HPDE6-E6E7 (cell line): ENCODE data around the gene HSP90AB1.
"Not testable (repeated sequence)": the region's sequence is repeated elsewhere in the genome, so short reads cannot be mapped to it uniquely, and the experiment has no call there.

Experiments used
- DNase-seq: peaks from one replicate; pipeline ENCODE4 v3.0.0; 2011; ENCODE audit warnings: missing footprints; ENCODE audit errors: extremely low spot score

The HSP90AB1 gene

DNA sequence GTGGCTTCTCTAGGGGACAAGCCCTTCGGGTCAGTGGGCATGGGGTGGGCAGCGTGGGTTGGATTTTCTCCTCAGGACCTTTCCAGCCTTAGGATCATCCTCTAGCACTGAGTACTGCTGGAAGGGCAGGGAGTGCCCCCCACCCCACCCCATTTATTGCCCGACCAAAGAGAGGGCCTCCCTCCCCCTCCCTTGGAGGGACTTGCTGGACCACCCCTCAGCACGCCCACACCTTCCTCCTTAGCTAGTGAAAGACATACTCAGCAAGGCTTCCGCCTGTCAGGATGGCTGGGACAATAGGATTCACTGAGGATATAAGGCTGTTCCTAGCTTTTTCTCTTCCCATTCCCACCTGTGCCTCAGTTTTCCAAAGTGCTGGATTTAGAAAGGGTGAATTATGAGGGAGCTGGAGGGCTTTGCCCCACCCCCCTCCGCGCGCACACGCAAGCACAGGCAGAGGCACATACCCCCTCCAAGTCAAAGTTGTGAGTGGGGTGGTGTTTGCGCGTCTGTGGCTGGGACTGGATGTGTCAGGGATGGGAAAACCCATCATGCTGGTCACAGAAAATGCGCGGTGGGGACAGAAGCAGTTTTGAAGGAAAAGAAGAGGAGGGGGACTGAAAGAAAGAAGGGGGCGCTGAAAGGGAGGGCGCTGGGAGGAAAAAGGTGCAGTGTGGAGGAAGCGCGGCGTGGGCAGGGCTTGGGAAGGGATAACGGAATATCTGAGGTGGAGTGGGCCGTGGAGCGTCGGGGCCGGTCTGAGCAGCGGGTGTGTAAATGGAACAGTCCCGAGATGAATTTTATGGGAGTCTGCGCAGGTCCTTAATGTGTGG is 24.2 kb upstream of the HSP90AB1 start:
- no peak for DNase-seq

DNA sequence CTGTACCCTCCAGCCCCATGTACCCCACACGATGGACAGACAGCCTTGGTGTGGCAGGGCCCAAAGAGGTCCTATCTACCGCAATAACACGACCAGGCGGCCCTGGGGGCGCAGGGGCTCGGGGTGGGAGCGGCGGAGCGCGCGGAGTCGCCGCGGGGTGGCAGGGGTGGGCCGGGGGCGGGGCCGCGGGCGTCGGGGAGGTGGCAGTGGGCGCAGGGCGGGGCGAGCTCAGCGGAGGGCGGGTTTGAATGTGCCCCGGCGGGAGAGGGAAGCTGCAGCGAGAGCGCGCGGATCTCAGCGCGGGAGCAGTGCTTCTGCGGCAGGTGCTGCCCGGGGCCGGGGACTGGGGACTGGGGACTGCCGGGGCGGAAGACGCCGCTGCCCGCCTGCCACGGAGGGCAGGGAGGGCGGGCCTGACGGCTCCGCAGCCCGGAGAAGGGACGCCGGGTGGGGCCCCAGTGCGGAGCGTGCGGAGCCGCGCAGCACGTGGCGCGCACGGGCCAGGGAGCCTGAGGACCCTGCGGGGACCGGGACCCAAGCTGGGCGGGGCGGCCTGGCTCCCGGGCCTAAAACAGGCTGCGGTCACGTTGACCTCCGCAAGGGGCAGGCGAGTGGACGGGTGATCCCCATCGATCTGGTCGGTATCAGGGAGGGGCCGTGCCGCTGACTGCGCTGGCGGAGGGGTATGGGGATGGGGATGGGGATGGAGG is 23.4 kb upstream of the HSP90AB1 start, which contains the start of gene SLC29A1:
Gene SLC29A1 (plus strand): TSS at position 277 of the 710 bp plus-strand sequence. CDS start 3,719 bp downstream, outside the sequence.
- peak; percentile 81 for DNase-seq

DNA sequence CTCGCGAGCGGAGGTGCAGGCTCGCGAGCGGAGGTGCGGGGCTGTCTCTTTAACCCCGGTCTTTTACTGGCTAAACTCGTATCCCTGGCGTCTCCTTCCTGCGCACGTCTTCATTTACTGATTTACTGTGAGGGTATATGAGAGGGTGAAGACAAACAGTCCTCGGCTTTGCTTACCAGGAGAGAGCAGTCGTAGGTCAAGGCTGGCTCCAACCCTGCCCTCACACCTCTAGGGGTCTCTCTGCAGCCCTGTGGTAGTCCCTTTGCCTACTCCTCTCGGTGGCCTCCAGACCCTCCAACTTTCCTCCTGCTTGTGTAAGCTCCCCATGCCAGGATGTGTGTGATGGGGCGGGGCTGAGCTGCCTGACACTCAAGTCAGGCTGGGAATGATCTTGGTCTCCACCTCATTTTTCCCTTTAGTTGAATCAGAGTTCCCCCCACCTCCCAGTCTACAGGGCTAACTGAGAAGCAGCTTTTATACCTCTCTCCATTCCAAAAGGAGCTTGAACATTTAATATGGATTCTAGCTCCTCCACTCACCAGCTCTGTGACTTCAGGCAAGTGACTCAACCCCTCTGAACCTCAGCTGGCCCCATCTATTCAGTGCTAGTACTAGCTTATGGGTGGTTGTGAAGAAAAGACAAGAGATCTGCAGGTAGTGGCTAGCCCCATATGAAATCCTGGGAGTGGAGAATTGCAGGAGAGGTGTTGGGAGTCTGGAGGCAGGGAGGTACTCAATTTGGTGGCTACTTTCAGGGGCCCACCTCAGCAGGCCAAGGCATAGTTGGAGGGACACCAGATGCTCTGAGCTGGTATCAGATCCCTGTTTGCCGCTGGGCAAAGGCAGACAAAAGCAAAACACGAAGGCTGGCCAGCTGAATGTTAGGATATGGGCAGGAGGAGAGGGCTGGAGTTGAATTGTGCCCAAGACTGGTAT is 22.6 kb upstream of the HSP90AB1 start:
- DNase-seq, result no peak

DNA sequence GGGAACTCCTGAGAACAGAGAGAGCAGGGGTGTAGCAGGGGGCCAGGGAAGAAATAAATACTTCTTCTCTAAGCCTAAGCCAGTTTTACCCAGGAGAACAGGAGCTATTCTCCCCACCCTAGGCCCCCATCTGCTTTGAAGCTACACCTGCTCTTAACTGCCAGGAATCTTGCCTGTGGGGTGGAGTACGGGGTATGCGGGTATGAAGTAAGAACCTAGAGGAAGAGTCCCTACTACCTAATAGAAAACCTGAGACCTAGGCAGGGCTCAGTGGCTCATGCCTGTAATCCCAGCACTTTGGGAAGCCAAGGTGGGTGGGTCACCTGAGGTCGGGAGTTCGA is 22.0 kb upstream of the HSP90AB1 start:
- DNase-seq, result no peak

DNA sequence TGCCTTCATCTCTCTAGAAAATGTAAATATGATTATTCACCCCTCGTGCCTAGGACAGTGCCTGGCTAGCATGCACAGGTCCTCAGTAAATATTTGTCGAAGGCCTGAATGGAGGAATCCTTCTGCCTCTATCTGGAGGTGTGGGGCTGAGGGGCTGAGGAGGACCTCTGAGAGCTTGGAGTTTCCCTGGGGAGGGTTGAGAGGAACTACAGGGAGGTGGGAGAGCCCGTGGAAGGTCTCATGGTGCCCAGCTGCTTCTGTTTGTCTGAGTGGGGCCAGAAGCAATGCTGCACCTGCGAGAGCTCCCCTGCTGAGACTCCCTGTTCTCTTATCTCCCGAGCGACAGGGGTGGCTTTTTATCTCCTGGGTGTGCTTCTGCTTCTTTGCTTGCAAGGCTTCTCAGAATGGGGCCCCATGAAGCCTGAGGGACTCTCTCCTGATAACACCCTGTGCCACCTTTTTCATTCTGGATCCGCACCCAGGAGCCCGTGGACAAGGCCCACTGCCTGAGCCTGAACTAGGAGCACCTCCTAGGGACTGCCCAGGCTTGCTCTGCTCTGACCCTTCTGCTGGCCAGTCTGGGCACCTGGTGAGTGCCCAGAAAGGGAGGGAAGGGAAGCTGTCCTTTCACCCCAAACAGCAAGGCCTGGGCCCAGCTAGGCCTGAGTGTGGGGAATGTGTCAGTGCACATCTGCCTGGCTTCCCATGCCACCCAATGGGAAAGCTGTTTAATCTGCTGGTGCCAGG is 21.1 kb upstream of the HSP90AB1 start:
- no peak for DNase-seq

DNA sequence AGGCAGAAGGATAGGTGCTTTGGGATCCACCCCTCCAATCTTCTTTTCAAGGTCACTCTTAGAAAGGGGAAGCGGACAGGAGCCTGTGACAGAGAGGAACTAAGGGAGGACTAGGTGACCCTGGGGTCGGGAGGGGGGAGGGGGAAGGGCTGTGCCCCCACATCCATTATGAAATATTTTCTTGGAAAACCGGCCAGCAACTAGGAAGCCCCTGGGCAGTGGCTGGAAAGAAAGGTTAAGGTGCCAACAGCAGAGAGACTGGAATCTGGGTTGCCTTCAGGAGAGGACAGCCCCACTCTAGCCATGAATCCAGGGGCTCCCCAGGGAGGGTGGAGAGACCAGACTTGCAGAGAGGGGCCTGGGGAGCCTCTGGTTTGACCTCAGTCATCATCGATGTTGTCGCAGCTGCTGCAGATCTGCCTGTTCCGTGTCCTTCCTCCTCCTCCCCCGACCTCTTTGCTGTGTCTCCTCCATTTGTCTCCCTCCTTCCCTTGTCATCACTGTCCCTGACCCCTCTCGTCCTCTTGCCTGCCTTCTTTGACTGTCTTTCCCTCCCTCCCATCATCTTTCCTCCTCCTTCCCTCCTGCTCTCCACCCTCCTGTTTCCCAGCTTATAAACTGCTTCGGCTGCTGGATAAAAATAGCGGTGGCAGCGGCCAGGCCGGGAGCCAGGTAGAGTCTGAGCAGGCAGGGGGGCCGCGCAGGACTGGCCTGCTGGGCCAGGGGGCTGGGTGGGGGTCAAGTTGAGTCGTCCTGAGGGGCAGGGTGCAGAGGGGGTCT is 20.3 kb upstream of the HSP90AB1 start:
- no peak for DNase-seq

DNA sequence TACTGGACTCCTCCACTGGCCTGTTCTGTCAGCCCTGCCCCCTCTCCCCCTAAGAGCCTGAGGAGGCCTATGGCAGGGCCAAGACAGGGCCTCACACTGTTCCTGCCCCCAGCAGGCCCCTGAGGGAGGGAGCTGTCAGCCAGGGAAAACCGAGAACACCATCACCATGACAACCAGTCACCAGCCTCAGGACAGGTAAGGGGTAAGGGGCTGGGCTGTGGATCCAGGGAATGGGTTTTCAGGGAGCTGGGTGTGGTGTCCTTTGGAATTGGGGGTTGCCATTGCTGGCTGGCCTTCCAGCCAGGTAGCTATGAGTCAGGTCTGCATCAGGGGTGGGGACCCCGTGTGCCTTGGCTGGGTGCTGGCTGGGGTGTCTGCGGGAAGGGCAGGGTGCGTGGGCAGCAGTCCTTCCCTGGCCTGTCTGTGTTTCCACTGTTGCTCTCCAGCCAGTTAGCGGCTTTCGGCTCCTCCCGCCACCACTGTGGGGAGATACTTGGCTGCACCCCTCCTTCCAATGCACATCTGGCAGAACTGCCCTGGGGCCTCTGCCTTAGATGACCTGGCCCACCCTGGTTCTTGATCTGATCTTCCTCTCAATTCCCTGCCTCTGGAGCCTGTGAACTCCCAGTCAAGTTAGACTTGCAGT is 19.6 kb upstream of the HSP90AB1 start:
- no peak for DNase-seq

DNA sequence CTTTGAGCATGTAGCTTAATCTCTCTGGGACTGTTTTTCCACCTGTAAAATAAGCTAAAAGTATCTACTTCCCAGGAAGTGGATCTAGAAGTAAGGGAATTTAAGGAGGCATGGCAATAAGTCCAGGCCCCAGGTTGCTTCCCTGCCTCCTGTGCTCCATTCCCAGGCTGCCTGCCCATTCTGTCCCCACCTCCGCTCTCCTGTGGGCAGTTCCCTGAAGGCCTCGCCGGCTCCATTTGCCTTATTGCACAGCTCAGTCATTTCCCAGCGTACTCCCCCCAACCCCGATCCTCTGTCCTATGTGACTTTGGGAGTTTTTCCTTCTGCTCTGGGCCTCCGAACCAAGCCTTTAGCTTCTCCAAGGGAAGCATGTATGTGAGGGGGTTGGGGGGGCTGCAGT is 18.9 kb upstream of the HSP90AB1 start:
- DNase-seq, result no peak

DNA sequence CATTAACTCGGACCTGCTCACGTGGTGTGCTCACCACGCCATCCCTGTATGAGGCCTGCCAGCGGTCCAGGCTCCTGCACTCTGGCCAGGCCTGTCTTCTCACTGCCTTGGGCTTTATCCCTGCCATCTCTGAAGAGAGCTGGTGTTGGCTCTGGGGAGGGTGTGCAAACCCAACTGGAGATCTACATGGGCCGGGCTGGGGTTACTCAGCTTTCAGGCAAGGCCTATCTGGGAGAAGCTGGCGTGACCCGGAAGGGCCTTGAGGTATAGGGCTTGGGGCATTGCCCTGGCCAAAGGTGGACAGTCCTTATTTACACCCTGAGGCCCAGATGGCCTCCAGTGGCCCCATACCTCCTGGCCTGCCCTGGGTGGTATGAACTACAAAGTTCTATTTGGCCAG is 18.5 kb upstream of the HSP90AB1 start:
- DNase-seq, result no peak

DNA sequence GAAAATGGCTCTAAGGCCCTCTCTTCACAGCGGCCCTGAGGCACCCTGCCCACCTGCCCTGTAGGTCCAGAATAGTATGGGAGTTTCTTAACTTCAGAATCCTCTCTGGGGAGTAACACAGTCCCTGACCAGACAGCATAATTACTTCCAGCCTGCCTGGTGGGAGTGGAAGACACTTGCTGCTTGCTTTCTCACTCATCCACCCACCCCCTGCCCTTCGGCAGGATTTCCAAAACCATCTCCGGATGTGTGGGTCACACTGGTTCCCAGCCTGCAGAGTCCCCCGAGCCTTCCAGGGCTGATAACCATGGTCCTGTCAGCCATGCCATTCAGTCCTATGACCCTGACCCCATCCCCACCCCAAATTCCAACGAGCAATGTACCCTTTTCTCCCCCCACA is 18.1 kb upstream of the HSP90AB1 start:
- no peak for DNase-seq

DNA sequence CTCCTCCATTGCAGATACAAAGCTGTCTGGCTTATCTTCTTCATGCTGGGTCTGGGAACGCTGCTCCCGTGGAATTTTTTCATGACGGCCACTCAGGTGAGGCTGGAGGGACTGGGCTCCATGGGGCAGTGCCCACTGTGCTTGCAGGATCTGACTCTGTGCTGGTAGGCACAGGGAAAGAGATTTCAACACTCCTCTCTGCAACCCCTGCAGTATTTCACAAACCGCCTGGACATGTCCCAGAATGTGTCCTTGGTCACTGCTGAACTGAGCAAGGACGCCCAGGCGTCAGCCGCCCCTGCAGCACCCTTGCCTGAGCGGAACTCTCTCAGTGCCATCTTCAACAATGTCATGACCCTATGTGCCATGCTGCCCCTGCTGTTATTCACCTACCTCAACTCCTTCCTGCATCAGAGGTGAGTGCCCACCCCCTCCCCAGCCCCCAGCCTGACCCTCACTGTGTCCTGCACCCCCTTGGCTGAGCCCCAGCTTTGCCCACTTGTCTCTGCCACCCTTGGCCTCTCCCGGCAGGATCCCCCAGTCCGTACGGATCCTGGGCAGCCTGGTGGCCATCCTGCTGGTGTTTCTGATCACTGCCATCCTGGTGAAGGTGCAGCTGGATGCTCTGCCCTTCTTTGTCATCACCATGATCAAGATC is 17.4 kb upstream of the HSP90AB1 start:
- no peak for DNase-seq

DNA sequence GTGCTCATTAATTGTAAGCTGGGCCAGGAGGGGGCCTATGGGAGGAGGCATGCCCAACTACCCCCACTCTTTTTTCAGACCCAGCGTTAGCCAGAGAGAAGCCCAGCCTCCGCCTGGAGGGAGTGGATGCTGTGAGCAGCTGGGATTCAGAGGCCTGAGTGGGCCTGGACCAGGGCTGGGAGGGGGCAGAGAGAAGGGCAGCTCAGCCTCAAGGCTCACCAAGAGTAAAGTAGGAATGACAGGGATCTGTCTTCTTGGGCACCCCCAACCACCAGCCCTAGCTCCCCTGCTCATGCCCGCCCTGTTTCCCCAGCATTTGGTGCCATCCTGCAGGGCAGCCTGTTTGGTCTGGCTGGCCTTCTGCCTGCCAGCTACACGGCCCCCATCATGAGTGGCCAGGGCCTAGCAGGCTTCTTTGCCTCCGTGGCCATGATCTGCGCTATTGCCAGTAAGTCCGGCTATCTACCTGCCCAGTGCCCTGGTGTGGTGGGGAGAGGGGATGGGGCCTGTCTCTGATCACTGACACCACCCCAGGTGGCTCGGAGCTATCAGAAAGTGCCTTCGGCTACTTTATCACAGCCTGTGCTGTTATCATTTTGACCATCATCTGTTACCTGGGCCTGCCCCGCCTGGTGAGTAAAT is 16.7 kb upstream of the HSP90AB1 start:
- DNase-seq, result no peak

DNA sequence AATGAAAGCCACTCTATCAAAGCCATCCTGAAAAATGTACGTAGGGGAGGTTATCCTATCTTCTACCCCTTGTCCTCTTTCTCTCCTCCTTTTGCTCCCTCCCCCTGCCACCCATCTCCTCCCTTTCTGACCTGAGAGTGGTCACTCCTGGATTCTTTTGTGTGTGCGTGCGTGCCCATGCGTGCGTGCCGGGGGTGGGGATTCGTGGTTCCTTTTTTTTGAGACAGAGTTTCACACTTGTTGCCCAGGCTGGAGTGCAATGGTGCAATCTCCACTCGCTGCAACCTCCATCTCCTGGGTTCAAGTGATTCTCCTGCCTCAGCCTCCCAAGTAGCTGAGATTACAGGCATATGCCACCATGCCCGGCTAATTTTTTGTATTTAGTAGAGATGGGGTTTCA is 15.5 kb upstream of the HSP90AB1 start:
- DNase-seq, result not testable (repeated sequence)

DNA sequence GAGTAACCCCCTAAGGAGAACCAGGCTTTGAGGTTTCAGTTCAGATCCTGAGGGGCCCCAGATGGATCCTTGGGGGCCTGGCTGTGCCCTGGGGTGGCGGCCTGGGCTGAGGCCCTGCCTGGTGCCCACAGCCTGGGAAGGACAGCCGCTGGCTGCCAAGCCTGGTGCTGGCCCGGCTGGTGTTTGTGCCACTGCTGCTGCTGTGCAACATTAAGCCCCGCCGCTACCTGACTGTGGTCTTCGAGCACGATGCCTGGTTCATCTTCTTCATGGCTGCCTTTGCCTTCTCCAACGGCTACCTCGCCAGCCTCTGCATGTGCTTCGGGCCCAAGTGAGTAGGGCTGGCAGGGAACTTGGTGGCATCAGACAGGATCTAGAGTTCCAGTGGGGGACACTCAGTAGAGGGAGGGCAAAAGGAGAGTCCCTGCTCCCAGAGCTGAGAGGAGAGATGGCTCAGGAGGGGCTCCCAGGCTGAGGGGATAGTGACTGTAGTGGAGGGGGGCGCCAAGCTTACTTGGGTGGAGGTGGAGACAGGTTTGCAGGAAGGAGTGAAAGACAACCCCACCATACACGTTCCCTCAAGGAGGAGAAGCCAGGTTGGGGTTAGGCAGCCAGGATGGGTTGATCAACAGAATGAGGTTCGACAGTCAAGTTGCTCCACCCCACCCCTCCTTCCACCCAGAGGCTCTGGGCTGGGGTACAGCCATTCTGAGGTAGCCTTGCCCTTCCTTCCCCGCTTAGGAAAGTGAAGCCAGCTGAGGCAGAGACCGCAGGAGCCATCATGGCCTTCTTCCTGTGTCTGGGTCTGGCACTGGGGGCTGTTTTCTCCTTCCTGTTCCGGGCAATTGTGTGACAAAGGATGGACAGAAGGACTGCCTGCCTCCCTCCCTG is 14.0 kb upstream of the HSP90AB1 start:
- no peak for DNase-seq

DNA sequence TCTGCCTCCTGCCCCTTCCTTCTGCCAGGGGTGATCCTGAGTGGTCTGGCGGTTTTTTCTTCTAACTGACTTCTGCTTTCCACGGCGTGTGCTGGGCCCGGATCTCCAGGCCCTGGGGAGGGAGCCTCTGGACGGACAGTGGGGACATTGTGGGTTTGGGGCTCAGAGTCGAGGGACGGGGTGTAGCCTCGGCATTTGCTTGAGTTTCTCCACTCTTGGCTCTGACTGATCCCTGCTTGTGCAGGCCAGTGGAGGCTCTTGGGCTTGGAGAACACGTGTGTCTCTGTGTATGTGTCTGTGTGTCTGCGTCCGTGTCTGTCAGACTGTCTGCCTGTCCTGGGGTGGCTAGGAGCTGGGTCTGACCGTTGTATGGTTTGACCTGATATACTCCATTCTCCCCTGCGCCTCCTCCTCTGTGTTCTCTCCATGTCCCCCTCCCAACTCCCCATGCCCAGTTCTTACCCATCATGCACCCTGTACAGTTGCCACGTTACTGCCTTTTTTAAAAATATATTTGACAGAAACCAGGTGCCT is 13.3 kb upstream of the HSP90AB1 start:
- DNase-seq, result no peak

DNA sequence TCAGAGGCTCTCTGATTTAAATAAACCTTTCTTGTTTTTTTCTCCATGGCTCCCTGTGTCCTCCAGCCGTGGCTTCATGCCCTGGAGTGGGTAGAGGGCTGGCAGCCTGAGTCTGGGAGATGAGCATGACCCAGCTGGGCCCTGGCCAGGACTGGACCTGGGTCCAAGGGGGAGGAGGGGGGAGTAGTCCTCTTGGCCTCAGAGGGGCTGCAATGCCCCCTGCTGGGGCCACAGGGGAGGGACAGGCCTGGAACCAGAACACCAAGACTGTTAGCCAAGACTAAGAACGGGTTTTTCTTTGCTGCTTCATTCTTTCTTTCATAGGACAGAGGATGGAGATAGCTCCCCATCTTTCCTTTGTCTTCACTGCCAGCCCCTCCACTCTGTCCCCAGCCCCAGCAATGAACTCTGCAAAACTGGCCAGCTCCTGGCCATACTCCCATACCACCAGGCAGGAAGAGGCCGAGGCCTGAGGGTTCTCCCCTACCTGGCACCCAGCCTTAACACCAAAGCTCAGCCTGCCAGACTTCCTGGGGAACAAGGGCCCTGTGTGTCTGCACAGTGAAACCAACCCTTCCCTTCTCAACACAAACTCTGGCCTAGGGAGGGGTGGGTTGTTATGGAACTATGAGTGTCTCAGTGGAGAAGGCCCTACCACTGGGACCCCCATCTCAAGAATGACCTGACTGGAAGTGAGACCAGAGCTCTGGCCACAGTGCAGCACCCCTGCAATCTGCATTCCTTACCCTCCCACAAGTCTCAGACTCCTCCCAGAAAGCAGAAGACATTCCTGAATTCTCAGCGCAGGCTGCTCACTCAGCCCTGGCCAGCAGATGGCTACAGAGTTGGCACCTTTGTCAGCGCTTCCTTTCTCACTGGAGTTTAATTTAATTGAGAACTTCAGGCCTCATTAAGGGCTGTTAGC is 12.5 kb upstream of the HSP90AB1 start:
- DNase-seq, result no peak

DNA sequence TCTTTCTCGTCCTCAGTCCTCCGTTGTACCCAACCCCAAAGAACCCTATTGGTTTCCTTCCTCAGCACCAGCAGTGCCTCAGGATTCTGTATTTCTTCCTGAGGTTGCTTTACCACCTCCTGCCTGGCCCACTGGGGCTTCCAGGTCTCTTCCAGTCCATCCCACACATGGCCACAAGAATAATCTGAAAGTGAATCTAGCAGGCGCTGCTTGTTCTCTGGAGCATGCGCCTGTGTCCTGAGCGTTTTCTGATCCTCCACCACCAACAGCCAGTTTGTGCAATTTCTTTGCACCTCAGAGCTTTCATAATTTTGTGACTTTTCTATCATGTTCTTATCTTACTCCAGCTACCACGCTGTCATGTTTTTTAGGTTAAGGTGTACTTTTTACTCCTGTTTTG is 11.6 kb upstream of the HSP90AB1 start:
- DNase-seq, result no peak
